Measurements from ENCODE around the gene ACOX2. TPM values are rescaled to one million over a fixed set of nuclear protein-coding genes. Genes with fewer than 3 reads are reported as not detected.

Gene ACOX2
- total and polyA plus RNA-seq, 2 experiments from 2014 or later: 7.5 to 23.6 TPM

DNA sequence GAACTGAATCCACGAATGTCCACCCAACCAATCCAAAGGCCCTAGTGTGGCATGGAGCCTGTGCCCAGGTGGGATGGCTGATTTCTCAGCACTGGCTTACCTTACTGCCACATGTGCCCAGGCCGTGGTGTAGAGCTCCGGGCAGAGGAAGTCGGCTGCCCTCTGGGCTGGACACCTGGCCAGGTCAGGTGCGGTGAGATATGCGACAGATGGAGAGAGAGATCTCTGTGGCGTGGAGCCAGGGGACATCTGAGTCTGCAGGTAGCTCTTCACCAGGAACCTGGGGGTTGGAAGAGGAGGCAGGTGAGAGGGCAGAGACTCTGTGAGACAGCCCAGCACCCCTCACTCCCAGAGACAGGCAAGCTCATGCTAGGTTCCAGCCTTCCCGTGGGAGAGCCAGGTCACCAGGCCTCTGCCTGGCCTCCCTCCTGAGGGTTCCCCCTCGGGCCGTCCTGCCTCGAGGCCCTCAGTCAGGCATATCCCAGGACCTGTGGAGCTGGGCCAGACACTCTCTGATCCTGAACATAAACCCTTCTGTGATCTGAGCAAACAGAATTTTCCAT is 12.6 kb downstream of the ACOX2 start:
- H2AFZ ChIP-seq: no peak overlapping the region
- DNase-seq: no peak
- TF ChIP-seq EZH2 (IDR thresholded peaks at IDR 0.05; ENCODE audit: insufficient read depth, poor library complexity, severe bottlenecking) (no peak), EZH2phosphoT487 (IDR thresholded peaks at IDR 0.05; ENCODE audit: insufficient read depth, low read depth) (no peak)
- H3K4me3 ChIP-seq: no peak overlapping the region
- no peaks in the 10 kb centered on the region for H3F3A ChIP-seq (ENCODE audit: insufficient read depth)
- no peaks in the 10 kb centered on the region for H4K20me1 ChIP-seq (ENCODE audit: insufficient read depth)
- no peaks in the 10 kb centered on the region for H3K79me2 ChIP-seq (ENCODE audit: insufficient read depth)
- H3K27ac ChIP-seq: no peak overlapping the region
- in situ Hi-C loops (cut with MboI): no loop called here
- no peaks in the 10 kb centered on the region for H3K9me3 ChIP-seq (ENCODE audit: low read depth)
- no peaks in the 10 kb centered on the region for H3K9me2 ChIP-seq (ENCODE audit: insufficient read depth)
- H3K27me3 ChIP-seq (replicated peaks; ENCODE audit: insufficient read depth): no peaks in the 10 kb centered on the region
- H3K4me2 ChIP-seq (ENCODE audit: unreplicated experiment): no peak overlapping the region
- peaks cover 3% of the 10 kb centered on the region; the same call in 1 of the 2 replicates for H3K4me1 ChIP-seq (ENCODE audit: insufficient read depth)
- no peak overlapping the region for H3K9ac ChIP-seq
- WGBS, 2 experiments (ENCODE audit: low coverage in 1 of 2, low lambda C conversion rate in 2 of 2, missing lambda C conversion rate in 2 of 2): 79 to 81% methylated on average over 10 to 11 of the region's 11 CpGs
- peaks cover 8% of the 10 kb centered on the region; the same call in 1 of the 2 replicates for H3K36me3 ChIP-seq (ENCODE audit: low read depth)

DNA sequence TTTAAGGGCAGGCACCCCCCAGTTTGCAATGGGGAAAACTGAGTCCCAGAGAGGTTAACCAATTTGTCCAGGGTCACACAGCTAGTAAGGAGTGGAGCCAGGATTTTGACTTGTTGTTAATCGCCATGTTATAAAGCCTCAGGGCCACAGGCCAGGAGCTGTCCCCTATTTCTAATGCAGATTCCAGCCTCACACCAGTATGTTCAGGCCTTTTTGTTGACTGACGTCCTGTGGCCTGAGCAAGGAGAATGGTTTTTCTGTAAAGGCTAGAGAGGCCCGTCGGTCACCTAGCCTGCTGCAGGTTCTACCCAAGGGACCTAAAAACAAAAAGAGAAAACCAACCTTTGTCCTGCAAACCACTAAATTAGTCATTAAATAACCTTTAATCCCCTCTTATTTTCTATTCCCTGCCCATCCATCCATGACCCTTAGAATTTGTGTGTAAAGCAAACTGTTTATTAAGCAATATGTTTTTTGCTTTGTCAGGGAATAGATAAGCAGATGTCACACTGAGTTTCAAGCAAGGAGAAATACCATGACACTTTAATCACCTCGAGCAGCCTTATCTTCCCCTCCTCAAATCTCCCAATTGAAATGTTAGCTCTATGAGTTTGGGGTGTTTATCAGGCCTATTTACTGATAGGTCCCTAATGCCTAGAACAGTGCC is 14.1 kb downstream of the ACOX2 start:
- TF ChIP-seq EZH2phosphoT487 (IDR thresholded peaks at IDR 0.05; ENCODE audit: insufficient read depth, low read depth): no peak
- no peak for TF ChIP-seq EZH2 (IDR thresholded peaks at IDR 0.05; ENCODE audit: insufficient read depth, poor library complexity, severe bottlenecking)
- H3K4me3 ChIP-seq: no peak overlapping the region
- peaks cover 3% of the 10 kb centered on the region; the same call in 1 of the 2 replicates for H3K4me1 ChIP-seq (ENCODE audit: insufficient read depth)
- in situ Hi-C loops (cut with MboI): no loop called here
- no peak overlapping the region for H3K9ac ChIP-seq
- H4K20me1 ChIP-seq (ENCODE audit: insufficient read depth): no peaks in the 10 kb centered on the region
- no peaks in the 10 kb centered on the region for H3K9me2 ChIP-seq (ENCODE audit: insufficient read depth)
- H3K9me3 ChIP-seq (ENCODE audit: low read depth): no peaks in the 10 kb centered on the region
- H3K4me2 ChIP-seq (ENCODE audit: unreplicated experiment): no peak overlapping the region
- H3F3A ChIP-seq (ENCODE audit: insufficient read depth): no peaks in the 10 kb centered on the region
- DNase-seq: no peak
- no peak overlapping the region for H3K27ac ChIP-seq
- H2AFZ ChIP-seq: no peak overlapping the region
- H3K36me3 ChIP-seq (ENCODE audit: low read depth): peaks cover 8% of the 10 kb centered on the region; the same call in 1 of the 2 replicates
- WGBS, 2 experiments (ENCODE audit: low coverage in 1 of 2, low lambda C conversion rate in 2 of 2, missing lambda C conversion rate in 2 of 2): 87 to 91% methylated on average over 5 of the region's 5 CpGs
- no peaks in the 10 kb centered on the region for H3K79me2 ChIP-seq (ENCODE audit: insufficient read depth)
- H3K27me3 ChIP-seq (replicated peaks; ENCODE audit: insufficient read depth): no peaks in the 10 kb centered on the region

DNA sequence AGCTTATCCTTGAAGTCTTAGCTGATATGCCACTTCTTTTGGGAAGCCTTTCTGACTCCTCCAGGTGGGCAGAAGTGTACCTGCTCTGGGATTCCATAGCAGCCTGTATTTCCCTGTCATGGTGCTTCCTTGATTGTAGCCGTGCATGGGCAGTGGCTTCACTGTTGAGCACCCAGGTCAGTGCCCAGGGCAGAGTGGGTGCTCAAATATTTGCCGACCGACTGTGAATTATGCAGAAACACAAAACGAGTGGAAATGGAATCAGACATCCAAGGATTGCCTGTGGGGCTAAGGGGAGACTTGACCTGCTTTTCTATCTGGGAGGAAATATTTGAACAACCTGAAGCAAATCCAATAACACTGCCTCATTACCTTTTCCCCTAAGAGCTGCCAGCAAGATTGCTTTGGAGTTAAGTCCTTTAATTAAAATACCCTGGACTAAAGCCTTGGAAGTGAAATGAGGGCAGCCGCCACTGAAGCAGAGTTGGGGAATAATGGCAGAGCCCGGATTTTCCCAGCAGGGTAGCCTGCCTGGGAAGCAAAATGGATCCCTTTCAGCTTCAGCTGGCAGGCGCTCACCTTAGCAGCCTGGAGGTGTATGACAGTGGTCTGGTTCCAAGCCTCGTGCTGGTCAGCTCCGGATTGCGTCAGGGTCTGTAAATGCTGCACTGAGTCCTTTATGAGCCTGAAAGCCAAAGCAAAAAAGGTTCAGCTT is 14.9 kb downstream of the ACOX2 start:
- WGBS, 2 experiments (ENCODE audit: low coverage in 1 of 2, low lambda C conversion rate in 2 of 2, missing lambda C conversion rate in 2 of 2): 87 to 89% methylated on average over 10 of the region's 10 CpGs
- in situ Hi-C loops (cut with MboI): no loop called here

DNA sequence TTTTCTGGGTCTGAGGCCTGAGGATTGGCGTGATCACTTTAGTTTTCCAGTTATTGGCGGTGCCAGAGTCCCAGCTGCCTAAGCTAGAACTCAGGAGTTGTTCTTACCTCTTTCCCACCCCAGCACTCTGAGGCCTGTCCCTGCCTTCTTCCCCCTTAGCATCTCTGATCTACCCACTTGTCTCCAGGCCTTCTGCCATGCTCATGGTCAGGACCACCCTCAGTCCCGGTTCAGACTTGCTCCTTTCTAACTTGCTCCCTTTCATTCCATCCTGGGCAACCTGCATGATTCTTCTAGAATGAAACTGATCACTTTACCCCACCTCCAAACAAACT is 15.7 kb downstream of the ACOX2 start:
- no peak overlapping the region for H3K4me3 ChIP-seq
- no peaks in the 10 kb centered on the region for H3K27me3 ChIP-seq (replicated peaks; ENCODE audit: insufficient read depth)
- H2AFZ ChIP-seq: no peak overlapping the region
- H3K36me3 ChIP-seq (ENCODE audit: low read depth): peaks cover 8% of the 10 kb centered on the region; the same call in 1 of the 2 replicates
- no peak overlapping the region for H3K27ac ChIP-seq
- no peaks in the 10 kb centered on the region for H4K20me1 ChIP-seq (ENCODE audit: insufficient read depth)
- in situ Hi-C loops (cut with MboI): no loop called here
- no peaks in the 10 kb centered on the region for H3F3A ChIP-seq (ENCODE audit: insufficient read depth)
- H3K9me3 ChIP-seq (ENCODE audit: low read depth): no peaks in the 10 kb centered on the region
- H3K79me2 ChIP-seq (ENCODE audit: insufficient read depth): no peaks in the 10 kb centered on the region
- TF ChIP-seq EZH2phosphoT487 (IDR thresholded peaks at IDR 0.05; ENCODE audit: insufficient read depth, low read depth): no peak
- no peak for TF ChIP-seq EZH2 (IDR thresholded peaks at IDR 0.05; ENCODE audit: insufficient read depth, poor library complexity, severe bottlenecking)
- DNase-seq: no peak
- peaks cover 1% of the 10 kb centered on the region; the same call in 1 of the 2 replicates for H3K4me1 ChIP-seq (ENCODE audit: insufficient read depth)
- 94 to 97% methylated on average over 2 to 3 of the region's 3 CpGs for WGBS, 2 experiments (ENCODE audit: low coverage in 1 of 2, low lambda C conversion rate in 2 of 2, missing lambda C conversion rate in 2 of 2)
- no peak overlapping the region for H3K9ac ChIP-seq
- no peak overlapping the region for H3K4me2 ChIP-seq (ENCODE audit: unreplicated experiment)
- H3K9me2 ChIP-seq (ENCODE audit: insufficient read depth): no peaks in the 10 kb centered on the region

More for the DNA sequence above, 14.9 kb downstream of the ACOX2 start:
- peaks cover 8% of the 10 kb centered on the region; the same call in 1 of the 2 replicates for H3K36me3 ChIP-seq (ENCODE audit: low read depth)
- peaks cover 3% of the 10 kb centered on the region; the same call in 1 of the 2 replicates for H3K4me1 ChIP-seq (ENCODE audit: insufficient read depth)
- no peaks in the 10 kb centered on the region for H3K27me3 ChIP-seq (replicated peaks; ENCODE audit: insufficient read depth)
- H3K79me2 ChIP-seq (ENCODE audit: insufficient read depth): no peaks in the 10 kb centered on the region
- DNase-seq: no peak
- no peaks in the 10 kb centered on the region for H4K20me1 ChIP-seq (ENCODE audit: insufficient read depth)
- H2AFZ ChIP-seq: no peak overlapping the region
- TF ChIP-seq EZH2 (IDR thresholded peaks at IDR 0.05; ENCODE audit: insufficient read depth, poor library complexity, severe bottlenecking): no peak
- TF ChIP-seq EZH2phosphoT487 (IDR thresholded peaks at IDR 0.05; ENCODE audit: insufficient read depth, low read depth): no peak
- H3K9ac ChIP-seq: no peak overlapping the region
- H3K27ac ChIP-seq: no peak overlapping the region
- H3K9me2 ChIP-seq (ENCODE audit: insufficient read depth): no peaks in the 10 kb centered on the region
- no peak overlapping the region for H3K4me3 ChIP-seq
- H3F3A ChIP-seq (ENCODE audit: insufficient read depth): no peaks in the 10 kb centered on the region
- H3K4me2 ChIP-seq (ENCODE audit: unreplicated experiment): no peak overlapping the region
- no peaks in the 10 kb centered on the region for H3K9me3 ChIP-seq (ENCODE audit: low read depth)
